GM13976 (cell line): ENCODE measurements around the gene CPB1.

Experiments
- DNase-seq: peaks from one replicate; pipeline ENCODE4 v3.0.0; 2012; ENCODE audit warnings: low spot score
- CTCF ChIP-seq: IDR thresholded peaks from 2 replicates; pipeline ENCODE4 v1.5.1; 2012; ENCODE audit warnings: borderline replicate concordance, mild to moderate bottlenecking; ENCODE audit not compliant: insufficient read depth; ENCODE audit errors: extremely low read depth, missing control alignments, control extremely low read depth
- in situ Hi-C: fragments of 300-500 bp; cut with MboI; formaldehyde crosslinking; loops from one replicate; pipeline ENCODE4 v1.12.0; 2022; ENCODE audit warnings: low sequenced_read_pairs, mixed read lengths, inconsistent platforms; ENCODE audit not compliant: unreplicated experiment

Gene CPB1

GRCh38 chr3:148809835-148810234 is 17.8 kb upstream of the CPB1 start:
- no peak for DNase-seq
- in situ Hi-C loops: no loop called here
- no peak for TF ChIP-seq CTCF

- TF ChIP-seq CTCF: no peak
- in situ Hi-C loops: no loop called here
- DNase-seq: no peak
Measured at GRCh38 chr3:148815316-148816110, 12.1 kb upstream of the CPB1 start.

DNA sequence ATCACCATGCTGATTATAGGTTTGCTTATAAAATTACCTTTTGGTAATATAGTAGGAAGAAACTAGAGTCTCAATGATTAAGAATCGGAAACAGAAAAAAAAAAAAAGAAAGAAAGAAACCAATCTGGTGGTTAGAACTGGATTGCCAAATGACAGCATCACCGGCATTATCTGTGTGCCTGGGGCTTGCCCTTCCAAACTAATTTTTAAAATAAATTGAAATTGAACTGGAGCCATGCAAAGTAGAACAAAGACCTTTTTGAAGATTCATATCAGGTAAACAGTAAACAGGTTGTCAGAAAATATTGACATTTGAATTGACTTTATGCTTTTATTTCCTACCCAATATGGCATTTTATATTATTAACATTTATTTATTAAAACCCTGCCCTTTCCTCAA is 11.2 kb upstream of the CPB1 start:
- no peak for DNase-seq
- no peak for TF ChIP-seq CTCF
- in situ Hi-C loops: no loop called here

DNA sequence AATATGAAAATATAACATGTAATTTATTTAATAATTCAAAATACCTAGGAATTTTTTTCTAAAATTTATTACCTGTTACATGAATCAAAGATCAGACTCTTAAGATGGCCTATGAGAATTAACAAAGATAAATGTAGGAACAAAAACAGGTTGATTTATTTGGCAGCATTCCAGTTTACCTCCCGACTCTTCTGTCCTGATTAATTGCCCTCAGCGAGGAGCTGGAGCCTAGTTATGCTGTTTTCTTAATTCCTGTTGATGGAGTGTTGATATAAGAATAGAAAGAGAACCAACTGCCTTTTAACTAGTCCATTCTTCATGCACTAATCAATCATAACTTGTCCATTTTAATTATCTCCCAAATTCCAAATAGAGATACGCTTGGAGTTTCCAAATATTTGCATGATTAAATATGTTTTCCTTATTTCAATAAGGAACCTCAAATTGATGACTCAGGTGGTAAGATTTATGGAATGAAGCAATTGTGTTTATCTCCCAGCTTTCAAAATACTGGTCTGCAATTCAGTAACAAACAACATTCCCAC is 10.6 kb upstream of the CPB1 start:
- no peak for DNase-seq
- TF ChIP-seq CTCF: no peak
- in situ Hi-C loops: no loop called here

GRCh38 chr3:148820361-148821245 is 7.0 kb upstream of the CPB1 start:
- no peak for TF ChIP-seq CTCF
- in situ Hi-C loops: no loop called here
- DNase-seq: no peak

DNA sequence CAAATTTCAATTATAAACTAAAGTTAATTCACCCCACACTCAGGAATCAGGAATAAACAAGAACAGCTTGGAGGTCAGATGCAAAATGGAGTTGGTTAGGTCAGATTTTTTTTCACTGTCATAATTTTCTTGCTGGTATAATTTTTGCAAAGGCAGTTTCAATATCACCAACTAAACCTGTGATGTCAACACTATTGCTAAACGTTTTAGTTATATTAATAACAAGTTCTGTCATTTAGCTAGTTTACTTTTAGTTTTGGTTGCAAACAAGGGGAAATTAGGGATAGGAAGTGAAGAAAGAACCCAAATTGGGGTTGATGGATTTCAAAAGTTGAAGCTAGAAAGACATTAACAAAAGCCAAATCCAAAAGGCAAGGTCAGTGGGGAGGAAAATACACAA is 4.6 kb upstream of the CPB1 start:
- in situ Hi-C loops: no loop called here
- TF ChIP-seq CTCF: no peak
- no peak for DNase-seq
